Suprapubic skin (tissue), 4 donors: Measurements from ENCODE around the gene RNF150.

Experiments
- CTCF ChIP-seq, 2 donors: fragments of 200-600 bp in 1 of 2; fragments of 450-650 bp in 1 of 2; sonication (generic) in 1 of 2; IDR thresholded peaks; one replicate each; pipeline ENCODE4 v1.5.1; 2016 to 2019; ENCODE audit warnings: antibody characterized with exemption in 2 of 2, mild to moderate bottlenecking in 1 of 2, moderate library complexity in 1 of 2
- POLR2A ChIP-seq, 2 donors: fragments of 450-650 bp; IDR thresholded peaks; one replicate each; pipeline ENCODE4 v1.6.1; 2017; ENCODE audit warnings: antibody characterized with exemption in 2 of 2, mild to moderate bottlenecking in 2 of 2, moderate library complexity in 2 of 2
- POLR2AphosphoS5 ChIP-seq, 3 donors: sonication (generic); formaldehyde crosslinking; IDR thresholded peaks; one replicate each; pipeline ENCODE4 v1.6.1; 2017; ENCODE audit warnings: antibody characterized with exemption in 3 of 3

- TF ChIP-seq CTCF (IDR thresholded peaks at IDR 0.05) (no peak), POLR2A (IDR thresholded peaks at IDR 0.05) (no peak), POLR2AphosphoS5 (IDR thresholded peaks at IDR 0.05) (no peak)
Measured at GRCh38 chr4:141098163-141098562, 35.1 kb downstream of the RNF150 start.
